Right lobe of liver (tissue), 4 donors: ENCODE data around the gene FLRT1.

ENCODE experiments used
- POLR2A ChIP-seq: fragments of 450-650 bp; IDR thresholded peaks from one replicate; pipeline ENCODE4 v1.6.1; 2017; ENCODE audit warnings: antibody characterized with exemption, mild to moderate bottlenecking
- TF ChIP-seq, protein P1 (sequence below), 4 donors: fragments of 200-600 bp in 3 of 4; fragments of 450-650 bp in 1 of 4; IDR thresholded peaks; one replicate each; pipeline versions ENCODE4 v1.5.1 to v1.8.0; 2016 to 2022; ENCODE audit warnings: antibody characterized with exemption in 4 of 4, mild to moderate bottlenecking in 2 of 4
- donor health status: DM: no; HTN: no; CAD: no.
- donor health status: DM: no; HTN: no; CAD: no.
- donor health status: DM: no; HTN: yes; CAD: no.

DNA sequence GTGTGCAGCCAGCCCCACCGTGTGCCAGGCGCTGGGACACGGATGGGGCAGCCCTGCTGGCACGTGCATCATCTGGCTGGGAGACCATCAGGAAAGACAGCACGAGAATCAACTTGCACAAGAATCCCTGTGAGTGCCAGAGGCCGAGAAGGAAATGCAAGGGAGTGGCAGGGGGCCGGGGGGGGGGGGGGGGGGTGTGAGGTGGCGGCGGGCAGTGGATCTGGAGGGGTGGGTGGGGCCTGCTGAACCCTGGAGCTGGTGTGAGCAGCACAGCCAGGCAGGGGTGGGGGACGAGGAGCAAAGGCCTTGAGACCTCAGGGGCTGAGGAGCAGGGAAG lies 14.0 kb upstream of the FLRT1 start:
- TF ChIP-seq, protein P1, sequence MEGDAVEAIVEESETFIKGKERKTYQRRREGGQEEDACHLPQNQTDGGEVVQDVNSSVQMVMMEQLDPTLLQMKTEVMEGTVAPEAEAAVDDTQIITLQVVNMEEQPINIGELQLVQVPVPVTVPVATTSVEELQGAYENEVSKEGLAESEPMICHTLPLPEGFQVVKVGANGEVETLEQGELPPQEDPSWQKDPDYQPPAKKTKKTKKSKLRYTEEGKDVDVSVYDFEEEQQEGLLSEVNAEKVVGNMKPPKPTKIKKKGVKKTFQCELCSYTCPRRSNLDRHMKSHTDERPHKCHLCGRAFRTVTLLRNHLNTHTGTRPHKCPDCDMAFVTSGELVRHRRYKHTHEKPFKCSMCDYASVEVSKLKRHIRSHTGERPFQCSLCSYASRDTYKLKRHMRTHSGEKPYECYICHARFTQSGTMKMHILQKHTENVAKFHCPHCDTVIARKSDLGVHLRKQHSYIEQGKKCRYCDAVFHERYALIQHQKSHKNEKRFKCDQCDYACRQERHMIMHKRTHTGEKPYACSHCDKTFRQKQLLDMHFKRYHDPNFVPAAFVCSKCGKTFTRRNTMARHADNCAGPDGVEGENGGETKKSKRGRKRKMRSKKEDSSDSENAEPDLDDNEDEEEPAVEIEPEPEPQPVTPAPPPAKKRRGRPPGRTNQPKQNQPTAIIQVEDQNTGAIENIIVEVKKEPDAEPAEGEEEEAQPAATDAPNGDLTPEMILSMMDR (IDR thresholded peaks at IDR 0.05), result no peak
- no peak for TF ChIP-seq POLR2A
